Activated CD4-positive, CD25-positive, alpha-beta regulatory T cell treated with anti-CD3 and anti-CD28 coated beads, Interleukin-2, amount 50 U/mL, for 16 hours (primary cell): ENCODE data around the gene DNAAF3.
A peak's percentile ranks its signal among the peaks of the same experiment; 100 is the strongest.

ENCODE experiments used
- DNase-seq: peaks from one replicate; pipeline ENCODE4 v3.0.0-alpha.2; 2020; ENCODE audit warnings: low read depth, low spot score

The DNAAF3 gene

GRCh38 chr19:55153652-55154264, 12.7 kb downstream of the DNAAF3 start:
- no peak for DNase-seq

DNA sequence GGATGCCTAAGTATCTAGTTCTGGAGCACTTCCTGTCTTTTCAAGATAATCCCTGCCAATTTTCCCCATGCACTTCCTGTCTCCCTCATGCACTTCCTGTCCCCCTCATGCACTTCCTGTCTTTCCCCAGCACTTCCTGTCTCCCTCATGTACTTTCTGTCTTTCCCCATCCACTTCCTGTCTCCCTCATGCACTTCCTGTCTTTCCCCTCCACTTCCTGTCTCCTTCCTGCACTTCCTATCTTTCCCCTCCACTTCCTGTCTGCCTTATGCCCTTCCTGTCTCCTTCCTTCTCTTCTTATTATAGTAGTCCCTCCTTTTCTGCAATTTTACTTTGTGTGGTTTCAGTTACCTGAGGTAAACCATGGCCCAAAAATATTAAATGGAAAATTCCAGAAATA, 14.4 kb downstream of the DNAAF3 start:
- DNase-seq = no peak

- DNase-seq = no peak
These were observed 17.1 kb downstream of the DNAAF3 start, which contains the start of gene TNNT1 for GRCh38 chr19:55149078-55150003. Gene TNNT1 (minus strand): TSS chr19:55149206. CDS start chr19:55147157, 2,049 bp downstream.

- DNase-seq = no peak
These were observed 18.7 kb downstream of the DNAAF3 start for GRCh38 chr19:55147545-55148251.

DNA sequence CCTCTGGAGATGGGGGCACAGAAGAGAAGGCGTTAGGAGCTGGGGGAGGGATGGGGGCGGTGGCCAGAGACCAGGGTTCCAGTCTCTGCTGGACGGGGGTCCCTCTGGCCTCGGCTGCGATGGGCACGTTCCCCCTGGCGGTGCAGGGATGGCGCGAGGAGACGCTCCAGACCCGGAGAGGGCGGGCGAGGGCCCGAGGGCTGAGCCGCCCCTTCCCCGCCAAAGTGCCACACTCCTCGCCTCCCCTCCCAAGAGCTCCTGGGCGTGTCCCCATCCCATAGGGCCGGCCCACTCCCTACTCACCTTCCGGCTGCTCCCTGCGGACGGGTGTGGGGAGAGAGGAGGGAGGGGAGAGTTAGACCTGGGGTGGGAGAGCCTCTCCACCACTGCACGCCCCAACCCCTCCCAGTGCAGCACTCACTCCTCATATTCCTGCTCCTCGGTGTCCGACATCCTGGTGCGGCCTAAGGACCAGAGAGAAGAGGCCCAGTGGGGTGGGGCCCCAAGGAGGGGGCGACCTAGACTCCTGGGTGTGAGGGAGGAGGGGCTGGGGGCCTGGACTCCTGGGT, 19.6 kb downstream of the DNAAF3 start:
- no peak for DNase-seq

DNA sequence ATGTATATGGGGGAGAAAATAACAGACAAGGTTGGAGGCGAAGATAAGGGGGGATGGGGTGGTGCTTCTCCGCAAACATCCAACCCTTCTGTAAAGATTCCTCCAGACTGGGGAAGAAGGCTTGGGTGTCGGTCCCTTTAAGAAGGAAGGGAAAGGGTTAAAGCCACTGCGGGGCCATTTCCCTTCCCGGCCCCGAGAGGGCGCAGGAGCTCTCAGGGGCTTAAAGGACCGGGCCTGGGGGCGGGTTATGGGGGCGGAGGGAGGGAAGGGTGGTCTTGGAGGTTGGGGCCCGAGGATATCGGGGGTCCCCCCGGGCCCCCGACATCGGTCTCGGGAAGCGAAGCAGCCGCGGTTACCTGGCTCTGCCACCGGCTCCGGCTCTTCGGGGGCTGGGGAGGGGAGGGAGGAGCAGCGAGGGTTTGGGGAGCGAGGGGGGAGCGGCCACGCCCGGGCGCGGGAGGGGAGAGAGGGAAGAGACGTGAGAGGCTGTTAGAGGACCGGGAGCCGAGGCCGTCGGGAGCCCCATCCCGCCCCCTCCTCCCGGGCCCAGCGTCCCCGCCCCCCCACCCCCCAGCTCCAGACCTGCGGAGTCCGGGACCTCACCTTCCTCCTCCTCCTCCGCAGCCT, 20.2 kb downstream of the DNAAF3 start:
- DNase-seq = no peak

DNA sequence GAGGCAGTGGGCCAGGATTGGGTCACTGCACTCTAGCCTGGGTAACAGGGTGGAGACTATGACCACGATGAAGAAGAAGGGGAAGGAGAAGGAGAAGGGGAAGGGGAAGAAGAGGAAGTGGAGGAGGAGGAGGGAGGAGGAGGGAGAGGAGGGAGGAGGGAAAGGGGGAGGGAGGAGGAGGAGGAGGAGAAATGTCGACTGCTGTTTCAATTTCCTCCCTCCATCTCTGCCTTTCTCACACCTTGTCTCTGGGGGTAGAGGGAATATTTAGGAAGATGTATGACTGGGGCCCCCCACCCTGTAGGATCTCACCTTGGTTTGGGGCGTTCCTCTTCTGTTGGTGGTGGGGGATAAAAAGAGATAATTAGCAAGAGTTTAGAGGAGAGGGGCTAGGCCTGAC, 21.2 kb downstream of the DNAAF3 start:
- DNase-seq = no peak

DNA sequence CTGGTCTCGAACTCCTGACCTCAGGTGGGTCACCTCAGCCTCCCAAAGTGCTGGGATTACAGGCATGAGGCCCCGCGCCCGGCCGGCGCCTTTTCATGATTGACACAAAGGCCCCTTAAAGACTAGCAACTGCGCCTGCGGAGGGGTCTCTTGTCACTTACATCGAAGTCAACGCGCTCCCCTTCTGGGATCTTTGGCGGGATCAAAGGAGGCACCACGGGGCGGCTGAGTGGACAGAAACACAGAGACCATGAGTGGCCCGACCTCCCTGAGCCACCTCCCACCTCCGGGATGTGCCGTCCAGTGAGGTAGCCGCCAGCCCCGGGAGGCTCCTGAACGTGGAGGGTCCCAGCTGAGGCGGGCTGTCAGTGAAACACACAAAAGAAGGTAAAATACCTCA, 24.7 kb downstream of the DNAAF3 start:
- no peak for DNase-seq

DNA sequence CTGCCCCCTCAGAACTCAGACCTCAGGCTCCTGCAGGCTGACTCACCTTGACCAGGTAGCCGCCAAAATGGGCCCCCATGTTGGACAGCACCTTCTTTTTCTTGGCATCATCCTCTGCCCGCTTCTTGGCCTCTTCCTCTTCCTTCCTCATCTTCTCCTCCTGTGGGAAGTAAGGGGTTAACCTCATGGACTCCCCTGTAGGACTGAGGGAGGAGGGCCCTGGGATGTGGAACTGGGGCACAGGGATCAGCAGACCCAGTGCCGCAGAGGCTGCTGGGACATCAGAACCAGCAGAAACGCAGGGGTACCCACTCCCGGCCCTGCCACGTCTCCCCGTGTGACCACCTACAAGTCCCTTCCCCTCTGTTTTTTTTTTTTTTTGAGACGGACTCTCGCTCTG, 28.5 kb downstream of the DNAAF3 start:
- no peak for DNase-seq

DNA sequence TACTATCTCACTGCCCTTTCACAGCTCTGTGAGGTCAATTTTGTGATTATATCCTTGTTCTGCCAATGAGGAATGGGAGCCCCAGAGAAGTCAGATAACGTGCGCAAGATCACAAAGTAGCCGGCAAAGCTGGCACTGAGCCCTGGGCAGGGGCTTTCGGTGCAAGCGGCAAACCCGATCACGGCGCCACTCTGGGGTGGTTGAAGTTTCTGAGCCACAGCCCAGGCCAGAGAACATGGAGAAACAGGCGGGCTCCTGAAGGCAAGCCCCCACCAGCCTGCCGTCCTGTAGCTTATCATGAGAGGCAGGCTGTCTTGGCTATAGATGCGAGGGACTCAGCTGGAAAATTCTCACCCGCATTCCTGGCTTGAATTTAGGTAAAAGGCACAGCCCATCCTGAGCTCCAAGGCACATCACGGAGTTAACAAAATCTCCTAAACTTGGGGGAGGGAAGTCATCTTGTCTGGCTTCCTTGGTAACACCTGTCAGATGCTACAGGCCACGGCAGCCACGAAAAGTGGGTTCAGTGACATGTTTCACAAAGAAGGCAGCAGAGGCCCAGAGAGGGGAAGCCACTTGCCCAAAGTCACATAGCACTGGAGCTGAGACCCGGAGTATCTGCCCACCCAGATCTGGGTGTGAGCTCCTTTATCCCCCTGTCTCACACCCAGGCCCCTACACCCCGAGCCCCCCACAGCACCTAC, 29.9 kb downstream of the DNAAF3 start:
- DNase-seq = no peak

DNA sequence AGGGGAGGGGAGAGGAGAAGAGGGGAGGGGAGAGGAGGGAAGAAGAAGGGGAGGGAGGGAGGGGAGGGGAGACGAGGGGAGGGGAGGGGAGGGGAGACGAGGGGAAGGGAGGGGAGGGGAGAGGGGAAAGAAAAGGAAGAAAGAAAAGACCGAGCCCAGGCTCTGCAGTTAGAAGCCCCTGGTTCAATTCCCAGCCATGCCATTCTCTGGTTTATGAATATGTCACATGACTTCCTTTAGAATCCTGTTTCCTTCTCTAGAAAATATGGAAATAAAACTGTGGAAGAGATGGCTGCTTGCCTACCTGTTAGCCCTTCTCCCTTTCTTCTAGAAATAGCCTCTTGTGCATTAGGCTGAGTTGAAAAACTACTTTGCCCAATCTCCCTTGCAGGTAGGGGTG, 31.7 kb downstream of the DNAAF3 start:
- DNase-seq = no peak

DNA sequence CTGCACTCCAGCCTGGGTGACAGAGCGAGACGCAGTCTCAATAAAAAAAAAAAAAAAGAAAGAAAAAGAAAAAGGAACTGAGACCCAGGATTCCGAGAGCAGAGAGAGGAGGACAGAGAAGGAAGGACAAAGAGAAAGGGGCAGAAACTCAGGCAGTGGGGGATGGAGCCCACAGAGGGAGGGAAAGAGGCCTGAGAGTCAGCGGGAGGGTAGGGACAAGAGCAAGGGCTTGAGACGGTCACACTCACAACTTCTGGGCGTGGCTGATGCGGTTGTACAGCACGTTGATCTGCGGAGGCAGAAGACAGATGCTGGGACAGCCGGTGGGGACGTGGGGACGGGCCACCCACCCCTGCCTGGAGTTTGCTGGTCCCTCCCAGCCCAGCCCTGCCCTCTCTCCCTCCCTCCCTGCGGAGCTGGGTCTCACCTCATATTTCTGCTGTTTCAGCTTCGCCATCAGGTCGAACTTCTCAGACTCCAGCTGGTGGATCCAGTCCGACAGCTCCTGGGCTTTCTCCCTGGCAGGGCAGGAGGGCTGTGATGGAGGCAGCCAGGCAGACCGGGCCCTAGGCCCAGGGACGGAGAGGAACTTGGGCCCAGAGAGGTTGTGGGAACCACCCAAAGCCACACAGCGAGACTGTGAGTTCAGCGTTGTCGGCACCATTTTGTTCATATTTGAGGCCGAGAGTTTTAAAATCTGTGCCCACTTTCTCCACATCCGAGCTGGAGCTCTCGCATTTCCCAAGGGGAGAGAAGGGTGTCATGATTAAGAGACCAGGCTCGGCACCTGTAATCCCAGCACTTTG, 32.6 kb downstream of the DNAAF3 start:
- no peak for DNase-seq

GRCh38 chr19:55132453-55133129, 33.8 kb downstream of the DNAAF3 start:
- no peak for DNase-seq

DNA sequence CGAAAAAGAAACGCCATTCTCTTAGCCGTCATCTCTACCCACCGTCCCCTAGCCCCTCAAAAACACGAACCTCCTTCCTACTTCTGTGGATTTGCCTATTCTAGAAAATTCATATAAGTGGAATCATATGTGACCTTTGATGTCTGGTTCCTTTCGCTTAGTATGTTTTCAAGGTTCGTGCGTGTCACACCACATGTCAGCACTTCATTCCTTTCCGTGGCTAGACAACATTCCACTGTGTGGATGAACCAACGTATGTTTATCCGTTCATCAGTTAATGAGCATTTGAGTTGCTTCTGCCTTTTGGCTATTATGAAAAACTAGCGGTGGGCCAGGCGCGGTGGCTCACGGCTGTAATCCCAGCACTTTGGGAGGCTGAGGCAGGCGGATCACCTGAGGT, 35.0 kb downstream of the DNAAF3 start:
- DNase-seq = no peak

- no peak for DNase-seq
These were observed 47.4 kb downstream of the DNAAF3 start for GRCh38 chr19:55119053-55119452.

DNA sequence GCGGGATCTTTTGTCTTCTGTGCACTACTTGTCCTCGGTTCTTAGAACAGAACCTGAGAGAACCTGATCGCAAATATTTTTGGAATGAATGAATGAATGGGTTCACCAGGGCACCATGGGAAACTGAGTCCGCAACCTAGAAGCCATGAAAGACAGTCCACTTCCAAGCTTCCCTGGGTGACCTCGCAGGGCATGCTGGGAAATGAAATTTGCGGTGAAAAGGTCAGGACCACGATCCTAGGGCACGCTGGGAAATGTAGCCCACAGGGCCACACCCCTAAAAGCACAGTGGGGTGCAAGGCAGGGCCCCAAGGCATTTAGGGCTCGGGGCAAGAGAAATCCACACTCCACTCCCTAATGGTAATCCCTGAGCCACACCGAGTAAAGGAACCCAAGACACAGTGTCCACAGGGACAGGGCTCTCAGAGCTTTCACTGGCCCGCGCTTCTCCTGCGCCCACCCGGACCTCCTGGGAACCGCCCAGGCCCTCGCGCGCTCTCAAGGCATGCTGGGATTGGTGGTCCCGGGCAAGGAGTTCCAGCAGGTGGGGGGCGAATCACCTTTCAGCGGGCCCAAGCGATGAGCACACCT, 47.9 kb downstream of the DNAAF3 start:
- no peak for DNase-seq

GRCh38 chr19:55117663-55118391, 48.6 kb downstream of the DNAAF3 start:
- DNase-seq = peak; percentile 94

DNA sequence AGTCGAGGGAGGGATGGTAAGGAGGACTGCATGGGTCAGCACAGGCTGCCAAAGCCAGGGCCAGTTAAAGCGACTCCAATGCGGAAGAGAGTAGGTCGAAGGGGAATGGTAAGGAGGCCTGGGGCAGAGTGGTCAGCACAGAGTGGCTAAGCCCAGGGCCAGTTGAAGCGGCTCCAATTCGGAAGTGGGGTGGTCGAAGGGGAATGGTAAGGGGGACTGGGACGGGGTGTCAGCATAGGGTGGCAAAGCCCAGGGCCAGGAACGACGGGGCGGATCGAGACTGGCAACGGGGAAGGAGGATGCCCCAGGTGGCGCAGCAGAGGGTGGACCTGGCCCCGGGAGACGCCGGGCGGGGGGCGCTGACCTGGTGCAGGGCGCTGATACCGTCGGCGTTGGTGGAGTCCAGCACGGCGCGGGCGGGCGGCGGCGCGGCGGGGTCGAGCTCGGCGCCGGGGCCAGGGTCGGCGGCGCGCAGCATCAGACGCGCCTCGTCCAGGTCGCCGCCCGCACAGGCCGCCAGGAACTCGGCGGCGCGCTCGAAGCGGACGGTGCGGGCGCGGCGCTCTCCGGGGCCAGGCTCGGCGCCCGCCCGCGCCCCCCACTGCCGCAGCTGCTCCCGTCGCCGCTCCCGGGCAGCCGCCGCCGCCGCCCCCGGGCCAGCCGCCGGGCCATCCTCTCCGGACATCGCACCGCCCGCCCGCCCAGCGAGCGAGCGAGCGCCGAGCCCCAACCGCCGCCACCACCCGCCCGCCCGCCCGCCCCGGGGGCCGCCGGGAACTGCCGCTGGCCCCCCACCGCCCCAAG, 49.4 kb downstream of the DNAAF3 start, which contains the start of gene PPP1R12C:
PPP1R12C (minus strand) TSS at position 779 of the 804 bp plus-strand sequence; CDS start at position 685, 94 bp downstream.
- DNase-seq = no peak
